ENCODE results near the gene CRISPLD2.

CRISPLD2 gene

DNA sequence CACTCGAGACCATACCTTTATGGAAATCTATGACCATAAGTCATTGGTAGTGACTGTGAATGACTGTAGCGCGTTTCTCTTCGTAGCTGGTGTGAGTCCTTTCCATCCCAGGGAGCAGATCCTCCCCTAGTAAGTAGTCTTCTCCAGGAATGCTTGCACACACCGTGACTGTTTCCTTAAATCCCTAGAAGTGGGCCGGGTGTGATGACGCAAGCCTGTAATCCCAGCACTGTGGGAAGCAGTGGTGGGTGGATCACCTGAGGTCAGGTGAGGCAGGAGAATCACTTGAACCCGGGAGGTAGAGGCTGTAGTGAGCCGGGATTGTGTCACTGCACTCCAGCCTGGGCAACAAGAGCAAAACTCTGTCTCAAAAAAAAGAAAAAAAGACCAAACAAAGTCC lies 70.6 kb downstream of the CRISPLD2 start:
- no peak for DNase-seq

DNA sequence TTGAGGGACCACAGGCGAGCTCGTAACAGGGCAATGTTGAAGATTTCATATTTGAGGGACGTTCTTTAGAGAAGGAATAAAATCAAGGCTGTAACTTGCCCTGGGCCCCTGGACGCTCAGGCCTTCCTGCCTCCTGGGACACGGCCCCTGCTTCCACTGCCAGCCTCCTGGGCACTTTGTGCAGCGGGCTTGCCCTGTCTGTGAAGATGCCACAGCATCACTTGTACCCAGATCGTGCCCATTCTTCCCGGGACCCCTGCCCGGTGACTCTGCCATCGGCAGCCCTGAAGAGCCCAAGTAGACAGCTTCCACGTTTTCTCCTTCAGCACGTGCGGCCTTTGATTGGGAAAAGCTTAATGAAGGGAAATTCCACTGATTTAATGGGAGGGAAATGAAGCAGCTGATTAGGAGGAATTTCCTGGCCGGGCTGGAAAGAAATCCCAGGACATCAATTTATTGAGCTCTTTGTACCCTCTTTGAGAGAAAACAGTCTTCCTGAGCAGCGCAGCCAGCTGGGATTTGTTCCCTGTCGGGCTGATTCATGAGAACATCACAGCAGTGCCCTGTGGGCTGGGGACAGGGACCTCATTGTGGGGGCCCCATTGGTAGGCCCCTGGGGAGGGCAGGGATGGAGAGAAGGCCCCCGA lies 71.5 kb downstream of the CRISPLD2 start:
- no peak for DNase-seq

DNA sequence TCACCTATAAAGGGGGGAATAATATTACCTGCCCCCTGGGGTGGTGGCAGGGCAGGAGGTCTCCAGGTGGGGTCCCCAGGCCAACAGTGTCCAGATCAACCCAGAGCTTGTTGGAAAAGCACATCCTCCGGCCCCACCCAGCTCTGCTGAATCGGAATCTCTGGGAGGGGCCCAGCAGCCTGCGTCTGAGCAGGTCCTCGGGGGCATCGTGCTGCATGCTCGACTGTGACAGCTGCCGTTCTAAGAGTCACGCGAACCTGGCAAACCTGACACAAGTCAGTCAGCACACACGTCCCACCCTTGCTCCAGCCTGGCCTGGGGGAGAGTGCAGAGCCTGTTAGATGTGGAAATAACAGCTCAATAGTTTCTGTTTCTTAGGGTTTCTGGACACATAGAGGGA lies 72.3 kb downstream of the CRISPLD2 start:
- DNase-seq, result no peak

DNA sequence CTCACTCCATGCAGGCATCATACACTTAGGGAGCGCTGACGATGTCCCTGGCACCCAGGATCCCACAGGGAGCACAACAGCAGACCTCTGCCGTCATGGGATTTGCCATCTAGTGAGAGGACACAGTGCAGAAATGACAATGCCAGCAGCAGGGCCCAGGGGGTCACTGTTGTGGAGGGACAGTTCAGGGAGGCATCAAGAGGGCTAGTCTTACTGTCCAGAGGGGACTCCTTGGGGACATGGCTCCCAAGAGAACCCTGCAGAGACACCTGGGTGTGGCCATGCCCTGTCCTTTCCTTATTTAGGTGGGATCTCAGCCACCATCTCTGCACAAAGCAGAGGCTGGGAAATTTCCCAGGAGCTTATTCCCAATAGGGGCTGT lies 73.7 kb downstream of the CRISPLD2 start:
- DNase-seq, result no peak

DNA sequence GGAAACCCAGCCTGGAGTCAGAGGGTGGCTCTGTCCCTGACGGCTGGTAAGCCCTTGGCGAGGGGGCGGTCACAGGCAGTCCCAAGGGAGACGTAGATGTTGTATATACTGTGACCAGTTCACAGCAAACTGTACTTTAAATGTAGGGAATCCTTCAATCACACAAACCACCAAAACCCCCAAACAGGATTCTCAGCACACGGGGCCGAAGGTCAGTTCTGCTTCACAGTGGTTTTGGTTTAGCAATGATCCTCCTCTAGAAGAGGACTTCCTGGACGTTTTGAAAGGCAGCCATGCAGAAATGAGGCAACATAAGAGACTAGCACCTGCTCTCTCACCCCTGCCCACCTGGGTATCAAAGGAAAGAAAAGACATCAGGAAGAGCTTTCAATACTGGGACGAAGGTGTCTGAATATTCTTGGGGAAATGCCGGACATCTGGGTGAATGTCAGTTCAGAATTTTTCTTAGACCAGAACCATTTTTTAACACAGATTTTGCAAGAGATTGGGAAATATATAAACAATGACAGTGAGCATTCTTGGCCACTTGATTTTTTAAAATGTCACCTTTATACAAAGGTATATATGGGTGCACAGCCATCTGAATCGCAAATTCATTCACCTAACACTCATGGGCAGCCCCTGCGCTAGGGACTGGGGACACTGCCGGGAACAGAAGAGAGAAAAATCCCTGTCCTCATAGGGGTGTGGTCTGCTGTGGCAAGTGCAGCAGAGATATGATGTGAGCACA lies 74.2 kb downstream of the CRISPLD2 start:
- DNase-seq, result no peak

DNA sequence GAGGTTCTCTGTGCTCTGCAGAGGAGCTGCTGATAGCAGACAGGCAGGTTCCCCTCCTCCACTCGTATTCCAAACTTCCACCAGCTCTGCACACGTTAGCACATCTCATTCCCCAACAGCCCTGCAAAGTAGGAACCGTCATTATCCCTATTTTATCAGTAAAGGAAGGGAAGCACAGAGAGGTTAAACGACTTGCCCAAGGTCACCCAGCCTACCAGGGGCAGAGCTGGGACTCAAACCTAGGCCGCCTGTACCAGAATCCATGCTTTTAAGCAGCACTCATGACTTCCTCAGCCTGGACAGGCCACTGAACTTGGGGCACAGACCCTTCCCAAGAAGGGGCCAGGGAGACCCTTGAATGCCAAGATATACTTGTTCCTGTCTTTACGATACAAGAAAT lies 75.2 kb downstream of the CRISPLD2 start:
- no peak for DNase-seq

DNA sequence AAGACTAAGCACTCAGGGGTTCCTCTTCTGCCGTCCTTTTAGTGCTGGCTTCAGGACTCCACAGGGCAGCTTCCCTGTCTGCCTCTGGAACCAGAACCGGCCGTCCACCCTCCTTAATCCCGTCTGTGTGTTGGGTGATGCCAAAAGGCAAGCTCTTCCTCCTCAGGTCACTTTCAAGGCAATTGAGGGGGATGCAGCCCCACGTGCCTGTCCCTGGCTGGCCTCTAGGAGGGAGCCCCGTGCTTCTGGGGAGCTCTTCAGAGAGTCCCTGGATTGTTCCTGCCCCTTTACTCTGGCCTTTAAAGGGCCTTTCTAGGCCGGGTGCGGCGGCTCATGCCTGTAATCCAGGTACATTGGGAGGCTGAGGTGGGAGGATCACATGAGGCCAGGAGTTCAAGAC lies 77.1 kb downstream of the CRISPLD2 start:
- no peak for DNase-seq

DNA sequence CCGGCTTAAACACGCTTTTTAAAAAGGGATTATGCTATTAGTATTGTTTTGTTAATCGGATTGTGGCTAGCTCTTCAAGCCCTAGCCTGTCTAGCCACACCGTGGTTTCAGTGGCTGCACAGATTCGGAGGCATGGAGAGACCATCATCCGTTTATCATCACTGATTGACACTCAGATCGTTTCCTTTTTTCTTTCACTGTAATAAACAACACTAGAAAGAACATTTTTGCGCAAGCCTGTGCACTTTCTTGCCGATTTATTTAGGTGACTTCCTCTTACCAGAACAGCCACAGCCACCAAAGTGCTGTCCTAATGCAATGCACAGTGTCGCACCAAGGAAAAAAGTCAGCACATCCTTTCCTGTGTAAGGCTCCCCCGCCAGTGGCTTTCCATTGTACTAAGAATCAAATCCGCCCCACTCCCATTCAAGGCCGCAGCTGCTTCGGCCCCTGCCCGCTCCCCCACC lies 78.2 kb downstream of the CRISPLD2 start:
- DNase-seq, result no peak

DNA sequence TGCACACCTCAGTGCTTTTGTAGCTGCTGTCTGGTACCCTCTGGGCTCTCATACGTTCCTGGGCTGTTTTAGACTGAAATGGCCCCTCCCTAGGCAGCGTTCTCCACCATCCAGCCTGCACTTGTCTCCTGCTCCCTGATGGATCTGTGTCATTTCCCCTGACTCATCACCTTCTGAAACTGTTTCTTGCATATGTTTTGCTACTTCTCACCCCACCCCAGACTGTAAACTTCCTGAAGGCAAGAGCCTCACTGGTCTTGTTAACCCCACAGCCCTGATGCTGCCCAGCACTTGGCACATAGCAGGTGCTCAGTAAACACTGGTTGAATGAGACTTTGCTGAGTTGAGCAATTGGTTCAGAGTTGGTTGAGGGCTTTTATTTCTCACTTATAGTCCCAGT lies 78.7 kb downstream of the CRISPLD2 start:
- no peak for DNase-seq

DNA sequence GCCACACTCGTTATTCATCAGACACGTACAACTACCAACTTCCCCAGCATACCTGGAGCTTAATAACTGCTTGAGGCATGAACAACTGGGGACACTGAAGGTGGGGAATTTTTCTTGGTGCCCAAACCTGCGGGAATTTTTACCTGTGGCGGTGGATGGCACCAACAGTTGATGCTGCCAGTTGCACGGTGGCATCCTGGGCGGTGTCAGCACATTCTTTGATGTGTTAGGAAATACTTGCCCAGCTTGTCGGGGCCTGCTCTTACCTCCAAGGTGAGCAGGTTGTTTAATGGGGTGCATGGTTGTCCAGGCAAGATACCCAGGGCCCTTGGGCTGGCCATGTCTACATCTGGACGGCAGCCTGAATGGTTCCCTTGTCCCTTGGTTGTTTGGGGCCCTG lies 79.6 kb downstream of the CRISPLD2 start:
- DNase-seq, result no peak

DNA sequence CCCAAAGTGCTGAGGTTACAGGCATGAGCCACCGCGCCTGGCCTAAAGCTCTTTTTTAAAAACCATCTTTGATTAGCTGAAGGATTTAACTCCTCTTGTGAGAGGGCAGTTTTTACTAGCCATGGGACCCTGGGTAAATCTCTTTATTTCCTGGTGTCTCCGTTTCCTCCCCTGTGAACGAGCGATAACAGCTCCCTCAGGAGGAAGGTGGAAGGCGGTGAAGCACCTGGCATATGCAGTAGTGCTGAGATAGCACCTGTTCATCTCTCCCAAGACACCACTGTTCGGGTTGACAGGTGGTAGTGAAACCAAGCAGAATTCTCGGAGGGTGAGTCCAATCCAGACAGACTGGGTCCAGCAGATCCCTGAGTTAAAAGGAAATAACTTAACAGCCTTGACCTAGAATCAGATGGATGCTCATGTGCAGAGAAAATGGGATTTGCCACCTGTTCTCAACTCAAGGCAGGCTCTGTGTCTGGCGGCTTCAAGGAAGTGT lies 86.2 kb downstream of the CRISPLD2 start:
- DNase-seq, result no peak

DNA sequence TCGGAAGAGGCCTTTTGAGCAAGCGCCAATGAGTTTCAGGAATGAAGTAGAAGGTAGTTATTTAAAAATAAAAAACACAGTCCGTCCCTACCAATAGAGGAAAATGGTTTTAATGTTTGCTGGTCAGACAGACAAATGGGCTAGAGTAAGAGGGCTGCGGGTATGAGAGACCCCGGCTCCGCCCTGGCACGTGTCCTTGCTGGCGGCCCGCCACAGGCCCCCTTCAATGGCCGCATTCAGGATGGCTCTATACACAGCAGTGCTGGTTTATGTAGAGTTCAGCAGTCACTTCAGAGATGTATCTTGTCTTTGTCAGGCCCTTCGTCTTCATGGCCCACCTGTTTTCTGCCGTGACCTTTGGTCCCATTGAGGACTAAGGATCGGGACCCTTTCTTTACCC lies 87.3 kb downstream of the CRISPLD2 start:
- DNase-seq, result no peak

DNA sequence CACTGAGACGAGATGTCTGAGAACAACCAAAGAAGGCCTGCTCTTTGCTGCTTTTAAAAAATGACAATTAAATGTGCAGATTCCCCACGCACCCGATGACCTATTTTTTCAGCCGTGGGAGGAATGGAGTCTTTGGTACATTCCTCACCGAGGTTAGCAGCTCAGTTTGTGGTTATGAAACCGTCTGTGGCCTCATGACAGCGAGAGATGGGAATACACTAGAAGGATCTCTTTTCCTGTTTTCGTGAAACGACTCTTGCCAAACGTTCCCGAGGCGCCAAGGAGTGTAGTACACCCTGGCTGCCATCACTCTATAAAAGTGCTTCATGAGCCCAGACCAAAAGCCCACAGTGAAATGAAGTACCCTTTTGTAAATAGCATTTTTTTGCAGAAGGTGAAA lies 87.8 kb downstream of the CRISPLD2 start:
- no peak for DNase-seq

DNA sequence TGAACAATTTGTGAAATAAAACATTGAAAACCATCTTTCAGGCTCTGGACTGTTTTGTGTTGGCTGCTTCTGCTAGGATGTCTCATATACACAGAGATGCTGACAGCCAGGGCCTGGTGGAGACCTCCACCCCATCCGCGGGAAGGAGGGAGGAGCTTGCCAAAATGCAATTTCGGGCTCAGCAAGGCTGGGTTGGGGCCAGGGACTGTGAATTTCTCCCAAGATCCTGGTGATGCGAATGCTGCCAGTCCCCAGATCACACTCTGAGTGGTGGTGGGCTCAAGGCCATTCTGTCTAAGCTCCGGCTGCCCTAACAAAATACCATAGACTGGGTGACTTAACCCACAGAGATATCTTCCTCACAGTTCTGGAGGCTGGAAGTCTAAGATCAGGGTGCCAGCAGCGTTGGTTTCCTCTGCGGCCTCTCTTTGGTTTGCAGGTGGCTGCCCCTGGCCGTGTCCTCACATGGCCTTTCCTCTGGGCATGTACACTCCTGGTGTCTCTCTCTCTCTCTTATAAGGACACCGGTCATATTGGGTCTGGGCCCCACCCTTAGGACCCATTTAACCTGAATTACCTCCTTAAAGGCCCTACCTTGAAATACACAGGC lies 89.8 kb downstream of the CRISPLD2 start:
- DNase-seq, result no peak

DNA sequence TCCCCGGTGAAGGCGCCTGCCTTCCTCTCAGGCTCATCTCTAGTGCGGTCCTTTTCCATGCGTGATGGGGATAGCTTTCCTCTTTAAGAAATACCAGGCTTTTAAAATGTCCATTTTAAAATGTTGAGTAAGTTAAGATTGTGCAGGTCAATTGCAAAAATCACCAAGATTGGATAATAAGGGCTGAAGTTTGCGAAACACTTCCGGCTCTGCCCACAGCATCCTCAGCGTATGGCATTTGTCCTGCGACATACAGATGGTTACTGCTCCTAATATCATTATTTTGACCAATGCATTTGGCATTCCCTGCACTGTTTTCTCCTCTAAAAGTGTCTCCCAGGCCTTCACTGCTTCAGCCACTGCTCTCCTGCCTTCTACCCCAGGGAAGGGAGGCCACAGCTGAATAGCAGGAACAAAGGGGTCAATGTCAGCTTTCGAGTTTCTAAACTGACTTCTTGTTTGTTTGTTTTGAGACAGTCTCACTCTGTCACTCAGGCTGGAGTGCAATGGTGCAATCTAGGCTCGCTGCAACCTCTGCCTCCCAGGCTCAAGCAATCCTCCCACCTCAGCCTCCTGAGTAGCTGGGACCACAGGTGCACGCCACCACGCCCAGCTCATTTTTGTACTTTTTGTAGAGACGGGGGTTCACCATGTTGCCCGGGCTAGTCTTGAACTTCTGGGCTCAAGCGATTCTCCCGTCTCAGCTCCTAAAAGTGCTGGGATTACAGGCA lies 91.9 kb downstream of the CRISPLD2 start:
- no peak for DNase-seq

DNA sequence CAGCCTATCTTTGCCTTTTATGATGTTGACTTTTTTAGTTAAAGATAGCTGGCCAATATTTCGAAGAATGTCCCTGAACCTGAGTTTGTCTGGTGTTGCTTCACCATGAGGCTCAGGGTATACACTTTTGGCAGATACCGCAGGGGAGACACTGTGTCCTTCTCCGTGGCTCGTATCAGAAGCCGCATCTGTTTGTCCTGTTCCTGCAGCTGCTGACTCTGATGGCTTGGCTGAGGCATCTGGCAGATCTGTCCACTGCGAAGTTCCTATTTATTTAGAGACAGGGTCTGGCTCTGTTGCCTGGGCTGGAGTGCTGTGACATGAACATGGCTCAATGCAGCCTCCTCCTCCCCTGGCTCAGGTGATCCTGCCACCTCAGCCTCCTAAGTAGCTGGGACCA lies 93.5 kb downstream of the CRISPLD2 start:
- no peak for DNase-seq

DNA sequence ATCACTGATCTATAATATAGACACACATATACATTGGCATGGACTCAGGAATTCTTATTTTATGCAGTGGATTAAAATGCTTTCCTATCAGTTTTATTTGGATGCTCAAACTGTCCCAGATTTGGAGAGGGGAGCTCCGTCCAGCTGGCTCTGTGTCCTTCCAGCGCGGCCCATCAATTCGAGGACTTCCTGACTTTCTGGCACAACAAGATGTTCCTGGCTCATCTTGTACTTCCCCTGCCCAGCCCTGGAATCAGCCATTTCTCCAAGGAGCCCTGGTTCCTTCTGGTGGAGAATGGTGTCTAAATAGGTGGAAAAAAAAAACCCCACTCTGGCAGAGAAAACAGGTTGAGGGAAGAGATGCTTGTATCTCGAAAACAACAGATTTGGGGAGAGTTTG lies 94.5 kb downstream of the CRISPLD2 start:
- no peak for DNase-seq

DNA sequence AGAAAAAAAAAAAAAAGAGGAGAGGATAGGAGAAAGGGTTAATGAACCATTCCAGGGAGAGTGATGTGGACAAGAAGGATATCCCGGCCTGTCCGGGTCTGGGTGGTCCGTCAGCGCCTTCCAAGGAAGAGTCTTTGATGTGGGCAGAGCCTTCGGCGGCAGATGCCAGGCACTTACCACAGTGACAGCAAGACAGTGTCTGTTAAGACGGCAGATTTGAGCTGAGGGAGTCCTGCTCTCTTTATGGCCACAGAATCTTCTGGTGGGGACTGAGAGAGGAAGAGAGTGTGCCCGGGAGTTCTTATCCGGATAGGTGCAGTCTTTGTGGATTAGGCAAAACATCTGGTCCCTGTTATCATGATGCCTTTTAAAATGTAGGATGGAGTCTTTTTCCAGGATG lies 96.4 kb downstream of the CRISPLD2 start:
- no peak for DNase-seq

DNA sequence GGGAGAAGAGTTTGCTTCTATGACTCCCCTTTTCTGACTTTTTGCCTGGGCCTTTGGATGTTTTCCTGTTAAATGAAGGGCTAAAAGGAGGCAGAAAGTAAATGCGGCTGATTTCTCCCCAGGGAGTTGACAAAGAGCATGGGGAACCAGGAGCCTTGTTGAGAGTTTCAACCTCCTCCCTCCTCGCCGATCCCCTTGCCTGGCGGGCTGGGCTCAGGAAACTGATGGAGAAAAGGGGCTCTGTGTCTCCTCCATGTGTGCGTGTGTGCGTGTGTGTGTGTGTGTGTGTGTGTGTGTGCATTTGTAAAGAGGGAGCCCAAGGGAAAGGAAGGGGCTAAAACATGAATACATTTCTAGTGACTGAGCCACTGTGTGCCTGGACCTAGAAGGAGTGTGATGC lies 97.1 kb downstream of the CRISPLD2 start:
- no peak for DNase-seq

DNA sequence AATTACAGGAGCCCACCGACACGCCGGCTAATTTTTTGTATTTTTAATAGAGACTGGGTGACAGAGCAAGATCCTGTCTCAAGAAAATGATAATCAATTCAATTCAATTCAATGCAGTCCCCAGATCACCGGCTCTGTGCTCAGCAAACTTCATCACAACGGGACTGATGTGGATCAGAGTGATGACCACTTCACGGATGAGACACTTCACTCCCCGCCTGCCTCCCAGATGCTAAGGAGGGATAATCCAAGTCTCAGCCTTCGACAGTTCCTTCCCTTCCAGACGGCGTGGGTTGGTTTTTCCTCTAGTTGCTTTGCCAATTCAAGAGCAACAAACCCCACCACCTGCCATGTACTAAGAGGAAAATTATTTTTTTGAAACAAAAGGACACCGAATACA lies 97.7 kb downstream of the CRISPLD2 start:
- DNase-seq, result no peak

DNA sequence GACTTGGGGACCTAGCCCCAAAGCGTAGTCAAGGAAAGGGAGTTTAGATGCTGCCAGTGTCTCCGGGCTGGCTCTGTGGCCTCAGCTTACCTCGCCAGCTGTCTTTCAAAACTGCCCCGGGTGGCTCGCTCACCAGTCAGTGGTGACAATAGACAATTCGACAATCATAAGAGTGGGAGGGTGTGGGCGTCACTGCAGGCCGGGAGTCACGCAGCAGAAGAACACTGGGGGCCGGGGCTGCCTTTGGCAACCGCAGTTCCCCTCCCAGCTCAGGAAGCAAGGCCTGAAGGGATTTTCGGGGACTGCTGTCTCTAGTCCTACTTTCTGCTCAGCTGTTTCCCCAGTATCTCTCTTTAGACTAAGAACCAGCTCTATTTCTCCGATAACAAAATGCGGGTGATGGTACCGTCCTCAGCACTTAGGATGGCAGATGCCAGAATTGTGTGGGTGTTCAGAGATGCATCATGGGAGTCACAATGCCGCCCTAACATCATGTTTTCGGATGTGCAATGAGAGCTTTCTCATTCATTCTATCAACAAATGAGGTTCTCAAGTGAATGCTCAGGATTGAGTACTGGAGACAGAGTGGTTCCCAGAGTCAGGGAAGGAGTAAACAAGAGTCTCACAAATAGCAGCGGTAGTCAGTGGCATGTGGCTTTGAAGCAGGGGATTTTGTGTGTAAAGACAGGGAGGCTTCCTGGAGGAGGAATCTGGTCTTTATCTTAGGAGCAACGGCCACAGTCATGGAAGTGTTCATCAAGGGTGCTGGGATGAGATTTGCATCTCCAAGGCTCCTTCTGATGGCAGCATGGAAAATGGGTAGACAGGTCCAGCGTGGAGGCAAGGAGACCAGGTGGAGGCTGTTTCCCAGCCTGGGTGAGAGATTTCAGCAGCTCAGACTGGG lies 98.5 kb downstream of the CRISPLD2 start:
- no peak for DNase-seq

DNA sequence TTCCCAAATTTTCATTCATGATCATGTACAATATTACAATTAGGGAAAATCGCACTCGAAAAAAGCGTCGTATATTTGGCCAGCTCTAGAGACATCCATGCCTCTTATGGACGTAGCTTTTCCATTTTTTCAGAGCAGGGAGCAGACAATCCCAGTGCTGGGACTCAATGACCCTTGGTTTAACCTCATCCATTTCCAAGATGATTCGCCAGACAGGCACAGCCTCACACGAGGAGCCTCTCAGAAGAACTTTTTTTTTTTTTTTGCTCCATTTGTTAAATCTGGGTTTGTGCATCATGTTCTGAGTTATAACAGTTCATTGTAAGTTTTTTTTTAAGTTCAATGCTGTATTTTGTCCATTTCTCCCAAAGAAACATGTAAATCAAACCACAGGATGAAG lies 99.5 kb downstream of the CRISPLD2 start:
- DNase-seq, result peak; percentile 30

Data from EL (cell line).